Measurements from ENCODE around the gene HSP90AB1.

- TF ChIP-seq CTCF (IDR thresholded peaks at IDR 0.05): no peak
- TF ChIP-seq POLR2AphosphoS5 (IDR thresholded peaks at IDR 0.05): no peak
- TF ChIP-seq POLR2A (IDR thresholded peaks at IDR 0.05; ENCODE audit: low read depth): no peak
Observed at GRCh38 chr6:44286285-44286565, 39.3 kb downstream of the HSP90AB1 start.

Data from esophagus muscularis mucosa (tissue), 3 donors.